Stimulated activated CD8-positive, alpha-beta memory T cell treated with anti-CD3 and anti-CD28 coated beads, Interleukin-7, amount 100 ng/mL, for 4 hours (primary cell): ENCODE data around the gene MORN1.

Source experiments
- DNase-seq, 2 donors: peaks; one replicate each; pipeline ENCODE4 v3.0.0-alpha.2; 2020; ENCODE audit warnings: low read depth in 2 of 2

MORN1 gene

DNA sequence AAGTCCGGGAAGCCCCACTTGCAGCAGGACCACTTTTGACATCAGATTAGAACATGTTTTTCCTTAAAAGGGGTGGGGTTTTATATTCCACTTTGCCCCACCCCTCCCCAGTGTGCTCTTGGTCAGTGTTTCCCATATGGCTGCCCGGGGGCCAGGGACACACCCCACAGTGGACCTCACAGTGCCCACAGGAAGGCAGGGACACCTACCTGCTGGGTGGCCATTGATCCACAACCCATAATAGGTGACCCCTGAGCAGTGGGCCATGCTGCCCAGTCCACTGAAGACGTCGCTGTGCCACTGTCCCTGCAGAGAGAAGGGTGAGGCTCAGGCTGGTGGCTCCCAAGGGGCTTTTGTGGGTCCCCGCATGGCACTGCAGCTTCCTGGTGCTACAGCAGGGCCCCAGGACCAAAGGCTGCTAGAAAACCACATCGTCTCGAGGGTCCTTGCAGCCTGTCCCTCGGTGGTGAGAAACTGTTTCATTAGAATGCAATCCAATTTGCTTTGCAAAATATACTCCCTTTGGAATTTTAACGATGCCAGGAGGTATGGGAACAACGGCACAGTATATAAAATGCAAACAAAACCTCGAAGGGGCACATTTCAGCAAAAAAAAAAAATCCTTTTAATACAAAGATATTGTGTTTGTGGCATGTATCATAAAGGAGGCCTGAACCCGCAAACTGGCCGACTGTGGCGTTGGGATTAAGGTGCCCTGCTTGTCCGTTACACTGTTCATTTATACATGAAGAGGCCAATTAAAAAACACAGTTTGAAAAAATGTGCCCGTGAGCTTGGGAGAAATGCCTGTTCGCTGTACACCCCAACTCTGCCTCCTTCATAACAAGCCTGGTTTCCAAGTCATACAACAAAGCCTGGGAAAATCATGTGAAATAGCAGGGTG is 16.9 kb downstream of the MORN1 start:
- DNase-seq: no peak

DNA sequence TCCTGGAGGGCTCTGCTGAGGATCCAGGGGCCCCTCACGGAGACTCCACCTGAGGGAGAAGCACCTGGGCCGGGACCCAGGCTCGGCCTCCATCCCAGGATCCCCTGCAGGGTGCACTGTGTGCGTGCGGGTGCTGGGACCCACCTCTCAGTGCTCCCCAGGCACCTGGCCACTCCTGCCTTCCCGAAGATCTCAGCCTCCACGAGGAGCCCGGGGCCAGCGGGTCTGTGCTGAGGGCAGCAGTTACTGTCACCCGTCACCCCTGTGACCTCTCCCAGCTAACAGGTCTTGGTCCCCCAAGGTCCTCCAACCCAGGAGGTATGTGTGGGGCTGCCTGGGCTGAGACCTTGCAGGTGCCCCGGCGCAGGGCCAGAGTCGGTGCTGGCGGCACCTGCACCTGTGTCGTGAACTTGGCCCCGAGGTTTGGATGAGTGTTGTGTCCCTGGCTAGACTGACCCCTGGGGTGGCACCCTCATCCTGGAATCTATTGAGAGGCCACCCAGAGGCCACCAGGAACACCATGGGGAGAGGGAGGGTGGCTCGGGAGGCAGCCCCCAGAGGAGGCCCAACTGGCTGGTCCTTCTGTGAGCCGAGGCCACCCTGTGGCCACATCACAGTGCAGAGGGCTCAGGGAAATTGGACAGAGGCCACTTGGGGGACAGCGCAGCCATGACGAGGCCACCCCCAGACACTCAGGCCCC is 17.7 kb downstream of the MORN1 start:
- DNase-seq: no peak

DNA sequence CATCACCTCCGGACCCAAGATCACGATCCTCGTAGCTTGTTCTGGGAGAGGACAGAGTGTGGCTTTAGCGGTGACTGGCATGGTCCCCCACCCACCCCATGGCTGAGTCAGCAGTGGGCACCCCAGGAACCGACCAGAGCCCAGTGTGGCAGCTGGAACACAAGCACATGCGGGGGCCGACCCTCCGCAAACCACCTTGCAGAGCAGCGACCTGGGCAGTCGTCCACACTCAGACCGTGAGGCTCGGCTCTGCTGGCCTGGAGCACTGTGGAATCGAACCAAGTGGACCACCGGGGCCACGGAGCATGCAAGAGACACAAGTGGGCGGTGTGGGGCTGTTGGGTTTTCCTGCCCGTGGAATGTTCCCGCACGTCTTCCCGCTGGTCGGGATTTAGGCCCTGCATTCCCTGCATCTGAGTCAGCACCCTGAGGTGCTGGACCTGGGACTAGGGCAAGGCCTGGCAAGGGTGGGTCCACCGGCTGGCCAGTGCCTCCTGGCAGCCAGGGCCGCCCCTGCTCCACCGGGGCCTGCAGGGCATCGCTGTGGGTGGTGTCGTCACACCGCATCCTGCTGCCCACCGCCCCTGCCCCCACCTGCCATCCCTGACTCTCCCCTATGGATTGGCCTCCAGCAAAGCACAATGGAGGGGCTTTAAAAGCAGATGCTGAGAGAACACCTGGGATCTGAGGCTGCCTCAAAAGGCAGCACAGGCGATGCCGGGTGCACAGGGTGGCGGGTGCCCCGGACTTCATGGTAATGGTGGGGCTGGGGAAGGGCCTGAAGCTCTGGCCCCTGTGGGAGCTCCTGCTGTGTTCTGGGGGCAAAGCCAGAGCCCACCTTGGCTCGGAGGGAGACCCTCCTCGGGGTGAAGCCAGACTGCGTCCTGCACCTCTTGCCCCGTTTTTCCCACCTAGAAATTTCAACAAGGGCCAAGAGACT is 18.5 kb downstream of the MORN1 start:
- DNase-seq: no peak

DNA sequence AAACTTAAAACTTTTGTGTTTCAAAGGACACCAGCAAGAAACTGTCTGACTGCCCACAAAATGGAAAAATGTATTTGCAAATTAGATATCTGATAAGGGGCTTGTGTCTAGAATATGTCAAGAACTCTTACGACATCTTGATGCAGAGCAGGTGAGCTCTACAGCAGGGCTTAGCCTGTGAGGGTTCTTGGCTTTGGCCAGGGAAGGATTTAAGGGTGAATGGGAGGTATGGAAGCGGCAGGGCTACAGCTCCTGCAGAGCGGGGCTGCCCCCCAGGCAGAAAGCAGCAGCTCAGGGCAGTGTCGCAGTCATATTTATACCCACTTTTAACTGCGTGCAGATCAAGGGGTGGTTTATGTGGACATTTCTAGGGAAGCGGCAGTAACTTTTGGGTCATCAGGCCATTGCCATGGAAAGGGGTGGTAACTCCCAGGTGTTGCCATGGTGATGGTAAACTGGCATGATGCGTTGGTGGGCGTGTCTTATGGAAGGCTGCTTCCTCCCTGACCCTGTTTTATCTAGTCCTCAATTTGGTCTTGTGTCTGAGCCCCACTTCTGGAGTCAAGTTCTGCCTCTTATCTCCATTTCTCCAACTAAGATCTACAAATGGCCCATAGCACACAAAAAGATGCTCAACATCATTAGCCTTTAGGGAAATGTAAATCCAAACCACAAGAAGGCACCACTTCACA is 23.2 kb downstream of the MORN1 start:
- DNase-seq: no peak

DNA sequence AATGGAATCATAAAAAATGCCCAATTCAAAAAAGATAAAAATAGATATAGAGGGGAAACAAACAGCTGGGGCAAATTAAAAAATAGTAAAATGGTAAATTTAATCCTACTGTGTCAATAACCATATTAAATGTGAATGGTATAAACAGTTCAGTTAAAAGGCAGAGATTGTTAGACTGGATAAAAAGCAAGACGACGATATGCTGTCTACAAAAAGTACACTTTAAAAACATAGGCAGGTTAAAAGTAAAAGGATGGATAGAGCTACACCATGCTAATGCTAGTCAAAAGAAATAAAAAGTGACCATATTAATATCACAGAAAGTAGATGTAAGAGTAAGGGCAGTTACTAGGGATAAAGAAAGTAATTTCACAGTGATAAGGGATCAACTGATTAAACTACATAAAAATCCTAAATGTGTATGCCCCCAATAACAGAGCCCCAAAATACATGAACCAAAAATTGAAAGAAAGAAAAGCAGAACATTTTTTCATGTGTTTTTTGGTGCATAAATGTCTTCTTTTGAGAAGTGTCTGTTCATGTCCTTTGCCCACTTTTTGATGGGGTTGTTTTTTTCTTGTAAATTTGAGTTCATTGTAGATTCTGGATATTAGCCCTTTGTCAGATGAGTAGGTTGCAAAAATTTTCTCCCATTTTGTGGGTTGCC is 27.4 kb downstream of the MORN1 start:
- no peak for DNase-seq

DNA sequence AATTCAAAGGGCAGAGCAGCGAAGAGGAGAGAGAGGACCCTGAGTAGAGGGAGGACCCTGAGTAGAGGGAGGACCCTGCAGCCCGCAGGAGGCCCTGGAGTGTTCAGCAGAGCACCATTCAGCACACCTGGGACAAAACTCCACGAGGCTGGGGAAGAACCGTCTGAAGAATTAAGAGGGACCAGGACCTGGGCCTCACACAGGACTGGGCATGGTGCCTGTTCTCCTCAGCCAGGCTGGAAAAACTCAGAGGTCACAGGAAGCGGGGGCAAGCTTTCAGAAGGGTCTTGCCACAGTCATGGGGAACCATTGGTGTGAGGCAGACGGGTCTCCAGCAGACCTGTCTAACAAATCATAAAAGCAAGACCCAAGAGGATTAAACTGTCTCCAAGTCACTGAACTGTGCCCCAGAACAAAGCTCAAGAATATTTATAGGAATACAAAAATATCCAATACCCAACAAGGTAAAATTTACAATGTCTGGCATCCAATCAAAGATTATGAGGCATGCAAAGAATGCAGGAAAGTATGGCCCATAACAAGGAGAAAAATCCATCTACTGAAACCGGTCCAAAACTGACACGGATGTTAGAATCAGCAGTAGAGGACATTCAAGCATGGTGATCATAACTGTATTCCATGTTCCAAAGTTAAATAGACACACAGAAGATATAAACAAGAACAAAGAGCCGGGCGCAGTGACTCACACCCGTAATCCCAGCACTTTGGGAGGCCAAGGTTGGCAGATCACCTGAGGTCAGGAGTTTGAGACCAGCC is 30.6 kb downstream of the MORN1 start:
- no peak for DNase-seq

DNA sequence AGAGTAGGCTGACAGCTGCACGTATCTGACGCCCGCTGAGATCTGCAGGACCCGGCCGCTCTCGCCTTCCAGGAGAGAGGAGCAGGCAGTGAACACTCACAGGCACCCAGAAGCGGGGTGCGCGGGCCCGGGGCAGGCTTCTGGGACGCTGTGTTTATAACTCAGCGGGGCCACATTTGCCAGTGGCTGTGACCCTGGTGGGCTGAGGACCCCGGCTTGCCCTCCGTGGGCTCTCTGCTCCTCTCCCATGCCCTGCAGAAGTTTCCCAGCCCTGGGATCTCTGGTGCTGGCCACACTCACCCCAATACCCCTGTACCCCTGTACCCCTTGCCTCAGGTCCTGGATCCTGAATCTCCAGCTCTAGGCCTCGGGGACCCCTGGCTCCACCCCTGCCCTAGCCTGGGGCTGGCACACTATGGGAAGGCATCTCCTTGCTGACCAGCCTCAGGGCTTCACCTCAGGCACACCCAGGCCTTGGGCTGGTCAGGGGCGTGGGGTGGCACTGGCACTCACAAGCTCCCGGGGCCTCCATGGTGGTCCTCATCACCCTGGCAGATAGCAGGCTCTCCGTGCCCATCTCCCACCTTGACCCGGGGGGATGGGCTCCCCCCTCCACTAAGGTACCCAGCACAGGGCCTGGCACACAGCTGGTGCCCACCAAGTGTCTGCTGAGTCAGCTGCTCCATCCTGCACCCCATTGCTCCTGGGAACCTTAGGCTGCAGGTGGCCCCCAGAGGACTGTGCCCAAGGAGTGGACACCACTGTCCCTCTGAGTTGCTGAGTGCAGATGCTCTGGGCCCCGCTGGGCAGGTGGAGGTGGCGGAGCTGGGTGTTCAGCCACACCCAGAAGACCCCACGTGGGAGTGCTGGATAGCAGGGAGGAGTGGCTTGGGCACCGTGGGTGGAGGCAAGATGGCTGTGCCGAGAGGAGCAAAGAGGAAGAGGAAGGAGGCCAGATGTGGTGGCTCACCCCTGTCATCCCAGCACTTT is 32.4 kb downstream of the MORN1 start:
- no peak for DNase-seq

DNA sequence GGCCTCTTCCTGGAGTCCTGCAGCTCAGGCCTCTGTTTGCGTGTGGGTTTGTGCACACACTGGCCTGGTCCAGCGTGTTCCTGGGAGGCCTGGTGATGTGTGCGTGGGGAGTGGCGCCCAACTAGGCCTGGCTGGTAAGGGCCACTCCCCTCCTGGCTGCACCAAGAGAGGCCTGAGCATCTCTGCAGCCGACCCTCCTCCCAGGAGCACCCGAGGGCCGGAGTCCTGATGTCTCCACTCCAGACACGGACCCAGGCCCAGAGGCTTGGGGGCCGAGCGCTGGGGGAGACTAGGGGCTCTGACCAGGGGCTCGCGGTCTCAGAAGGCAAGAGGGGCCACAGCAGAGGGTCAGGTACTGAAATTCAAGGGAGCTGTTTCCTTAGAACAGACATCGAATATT is 33.3 kb downstream of the MORN1 start:
- no peak for DNase-seq

DNA sequence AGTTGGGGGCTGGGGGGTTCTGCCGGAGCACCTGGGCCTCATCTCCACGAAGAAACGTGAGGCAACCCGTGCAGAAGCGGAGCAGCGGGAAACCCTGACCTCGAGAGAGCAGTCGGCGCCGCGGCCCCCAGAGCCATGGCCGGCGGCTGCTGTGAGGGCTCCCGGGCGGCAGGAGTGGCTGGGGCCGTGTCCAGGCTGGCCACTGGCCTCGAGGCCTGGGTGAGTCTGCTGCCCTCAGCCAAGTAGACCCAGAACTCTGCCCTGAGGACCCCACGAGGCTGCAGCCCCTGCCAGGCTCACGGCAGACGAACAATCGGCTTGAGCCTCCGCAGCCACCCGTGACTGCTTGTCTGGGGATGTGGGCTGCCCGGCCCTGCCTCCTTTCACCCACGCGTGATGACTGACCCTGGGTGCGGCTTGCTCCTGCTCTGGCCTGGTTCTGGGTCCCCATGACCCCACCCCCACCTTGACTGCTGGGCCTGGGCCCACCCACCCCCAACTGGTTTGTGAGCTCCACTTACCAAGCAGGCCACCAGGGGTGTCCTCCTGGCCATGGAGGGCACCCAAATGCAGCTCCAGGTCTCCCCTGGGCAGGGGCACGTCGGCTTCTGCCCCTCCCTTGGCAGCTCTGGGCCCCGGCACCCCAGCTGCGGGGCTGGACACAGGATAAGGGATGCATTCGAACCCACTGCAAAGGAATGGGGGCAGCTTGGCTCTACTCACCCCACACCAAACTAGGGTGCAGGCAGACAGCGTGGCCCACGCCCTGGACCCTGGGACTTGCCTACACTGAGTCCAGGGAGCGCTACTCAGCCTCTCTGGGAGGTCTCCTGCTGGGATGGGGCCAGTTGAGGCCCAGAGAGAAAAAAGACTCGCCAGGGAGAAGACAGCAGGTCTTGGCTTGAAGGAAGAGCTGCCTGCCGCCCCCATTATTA is 34.2 kb downstream of the MORN1 start:
- no peak for DNase-seq

DNA sequence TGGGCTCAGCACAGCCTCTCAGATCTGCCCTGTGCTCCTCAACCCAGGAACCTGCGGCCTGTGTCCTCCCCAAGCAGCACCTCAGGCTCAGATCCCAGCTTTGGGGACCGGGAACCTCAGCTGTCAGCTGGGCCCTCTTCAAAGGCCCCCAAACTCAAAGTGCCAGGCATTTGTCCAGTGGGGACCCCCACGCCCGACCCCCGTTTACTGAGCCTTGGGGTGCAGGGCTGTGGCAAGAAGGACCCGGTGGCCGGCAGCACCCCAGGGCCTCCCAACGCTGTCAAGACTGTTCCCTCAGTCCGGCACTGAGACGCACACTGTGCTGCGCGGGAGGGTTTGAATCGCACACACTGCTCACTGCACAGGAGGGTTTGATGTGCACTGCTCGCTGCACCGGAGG is 35.0 kb downstream of the MORN1 start:
- DNase-seq: no peak

DNA sequence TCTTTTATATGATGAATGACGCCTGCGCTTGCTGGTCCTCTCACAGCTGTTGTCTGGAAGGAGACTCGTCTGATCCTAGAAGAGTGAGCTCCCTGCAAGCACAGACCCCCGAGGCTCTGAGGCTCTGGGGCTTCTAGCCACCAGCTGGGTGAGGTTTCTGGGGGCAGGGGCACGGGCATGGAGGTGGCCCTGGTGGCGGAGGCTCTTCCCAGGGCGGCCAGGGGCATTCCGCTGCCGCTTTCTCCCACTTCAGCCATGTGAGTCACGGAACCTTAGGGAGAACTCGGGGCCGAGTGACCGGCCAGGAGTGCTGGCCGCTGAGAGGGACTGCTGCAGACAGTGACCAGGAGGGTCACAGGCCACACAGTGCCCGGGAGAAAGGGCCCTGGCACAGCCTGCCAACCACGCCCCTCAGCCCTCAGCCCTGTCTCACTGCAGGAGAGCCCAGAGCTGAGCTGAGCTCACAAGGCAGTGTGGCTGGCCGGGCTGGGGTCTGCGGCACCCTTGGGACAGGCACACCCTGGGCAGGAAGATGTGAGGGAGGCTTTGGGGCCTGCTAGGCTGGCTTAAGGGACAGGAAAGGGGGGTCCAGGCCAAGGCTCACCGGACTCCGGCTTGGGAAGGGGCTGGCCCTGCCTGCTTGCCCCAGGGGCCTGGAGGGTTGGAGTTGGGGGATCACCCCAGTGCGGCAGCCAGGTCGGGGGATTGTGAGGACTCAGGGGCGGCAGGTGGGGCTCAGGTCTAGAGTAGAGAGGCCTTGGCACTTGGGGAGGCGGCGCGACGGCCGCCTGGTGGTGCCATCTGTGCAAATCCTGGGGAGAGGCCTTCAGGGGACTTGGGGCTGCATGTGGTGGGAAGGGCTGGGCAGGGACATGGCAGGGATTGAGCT is 35.7 kb downstream of the MORN1 start:
- DNase-seq: no peak

DNA sequence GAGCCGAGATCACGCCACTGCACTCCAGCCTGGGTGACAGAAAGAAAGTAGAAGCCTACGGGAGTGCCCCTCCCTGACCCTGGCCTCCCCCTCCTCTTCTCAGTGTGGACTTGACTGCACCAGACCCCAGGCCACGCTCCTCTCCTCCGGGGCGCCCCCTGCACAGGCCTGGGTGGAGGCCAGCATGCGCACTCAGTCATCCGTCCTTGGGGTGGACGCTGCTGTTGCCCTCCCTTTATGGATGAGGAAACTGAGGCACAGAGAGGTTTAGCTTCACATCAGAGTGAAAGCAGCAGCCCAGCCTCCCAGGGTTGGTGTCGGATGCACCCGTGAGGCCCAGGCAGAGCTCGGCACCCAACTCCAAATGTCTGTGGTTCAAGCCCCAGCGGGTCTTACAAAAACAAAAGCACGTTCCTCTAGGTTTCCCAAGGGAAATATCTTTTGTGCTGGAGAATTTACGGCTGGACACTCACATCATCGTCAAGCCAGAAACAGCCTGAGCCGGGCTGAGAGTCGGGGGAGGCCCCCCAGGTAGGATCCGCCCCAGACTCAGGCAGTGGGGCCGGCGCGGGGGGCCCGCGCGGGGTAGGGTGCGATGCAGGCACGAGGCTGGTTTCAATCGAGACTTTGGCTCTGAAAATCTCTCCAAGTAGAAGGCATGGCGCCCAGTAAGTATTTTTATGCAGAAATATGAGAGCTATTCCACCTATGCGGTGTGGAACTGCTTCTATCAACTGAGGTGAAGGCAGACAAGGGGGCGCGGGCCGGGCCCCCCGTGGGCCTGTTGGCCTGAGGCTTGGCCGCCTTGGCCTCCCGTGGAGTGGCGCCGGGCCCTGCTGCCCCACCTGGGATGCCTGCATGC is 36.6 kb downstream of the MORN1 start:
- no peak for DNase-seq

DNA sequence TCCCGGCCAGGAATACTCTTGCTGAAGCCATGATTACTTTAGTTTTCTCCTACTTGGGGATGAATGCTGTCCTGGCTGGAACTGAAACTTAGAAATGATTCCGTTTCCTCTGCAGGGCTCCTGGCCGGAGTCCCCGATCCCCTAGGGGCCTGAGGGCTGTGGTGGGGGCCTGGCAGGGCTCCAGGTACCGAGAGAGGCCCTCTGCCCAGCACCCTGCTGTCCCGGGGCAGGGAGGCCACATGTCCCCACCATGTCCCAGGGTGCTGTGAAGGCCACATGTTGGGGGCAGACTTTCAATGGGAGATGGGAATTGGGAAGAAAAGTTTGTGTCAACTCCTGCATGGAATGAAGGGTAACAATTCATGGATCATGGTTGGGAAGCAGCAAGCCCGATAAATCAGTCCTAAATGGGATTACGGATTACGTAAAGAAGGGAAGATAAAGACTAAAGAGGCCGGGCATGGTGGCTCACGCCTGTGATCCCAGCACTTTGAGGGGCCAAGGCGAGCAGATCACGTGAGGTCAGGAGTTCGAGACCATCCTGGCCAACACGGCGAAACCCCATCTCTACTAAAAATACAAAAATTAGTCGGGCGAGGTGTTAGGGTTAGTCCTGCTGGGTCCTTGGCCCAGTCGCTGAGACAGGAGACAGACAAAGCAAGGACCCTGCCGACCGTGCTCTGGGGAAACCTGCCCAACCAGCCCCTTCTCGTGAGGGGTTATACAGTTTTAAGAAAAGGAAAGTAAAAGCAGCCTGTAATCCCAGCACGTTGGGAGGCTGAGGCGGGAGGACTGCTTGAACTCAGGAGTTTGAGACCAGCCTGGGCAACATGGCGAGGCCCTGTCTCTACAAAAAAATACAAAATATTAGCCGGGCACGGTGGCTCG is 37.6 kb downstream of the MORN1 start:
- no peak for DNase-seq

DNA sequence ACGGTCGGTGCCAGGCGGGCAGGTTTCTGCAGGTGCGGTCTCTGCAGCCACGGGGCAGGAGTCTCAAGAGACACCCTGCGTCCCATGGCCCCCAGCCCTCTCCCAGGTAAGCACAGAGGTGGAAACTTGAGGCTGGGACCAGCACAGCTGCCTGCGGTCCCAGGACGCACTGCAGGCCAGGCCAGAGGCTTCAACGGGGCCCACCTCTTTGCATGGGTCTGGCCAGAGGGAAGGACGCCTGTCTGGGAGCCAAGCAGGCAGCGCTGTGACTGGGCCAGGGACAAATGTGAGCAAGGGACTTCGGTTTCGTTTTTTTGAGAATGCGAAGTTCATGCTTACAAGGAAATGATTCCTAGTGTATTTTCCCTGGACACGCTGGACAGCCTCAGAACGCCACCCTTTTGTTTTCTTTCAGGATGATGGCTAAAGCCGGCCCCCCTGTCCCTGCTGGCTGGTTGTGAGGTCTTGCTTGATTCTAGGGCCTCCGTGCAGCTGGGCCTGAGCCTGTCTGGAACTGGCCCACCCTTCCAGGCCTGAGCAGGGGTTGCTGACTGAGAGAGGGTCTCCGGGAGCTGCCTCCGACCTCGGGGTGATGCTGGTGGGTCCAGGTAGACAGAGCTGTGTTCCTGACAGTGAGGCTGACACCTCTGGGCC is 38.3 kb downstream of the MORN1 start:
- DNase-seq: no peak
